Hepatocyte (in vitro differentiated cells): ENCODE data around the gene SLMAP.

Experiments
- EZH2 ChIP-seq: fragments of 200-600 bp; sonication (generic); IDR thresholded peaks from 2 replicates; pipeline ENCODE4 v1.6.1; 2016; ENCODE audit warnings: antibody characterized with exemption, mild to moderate bottlenecking, borderline replicate concordance
- EZH2phosphoT487 ChIP-seq: fragments of 200-600 bp; sonication (generic); IDR thresholded peaks from one replicate; pipeline ENCODE4 v1.6.1; 2018; ENCODE audit warnings: antibody characterized with exemption, mild to moderate bottlenecking, low read depth, moderate library complexity; ENCODE audit not compliant: unreplicated experiment, severe bottlenecking
- TF ChIP-seq, protein P1 (sequence below): fragments of 200-600 bp; sonication (generic); IDR thresholded peaks from 2 replicates; pipeline ENCODE4 v1.5.1; 2016; ENCODE audit warnings: antibody characterized with exemption, mild to moderate bottlenecking; ENCODE audit not compliant: poor library complexity

DNA sequence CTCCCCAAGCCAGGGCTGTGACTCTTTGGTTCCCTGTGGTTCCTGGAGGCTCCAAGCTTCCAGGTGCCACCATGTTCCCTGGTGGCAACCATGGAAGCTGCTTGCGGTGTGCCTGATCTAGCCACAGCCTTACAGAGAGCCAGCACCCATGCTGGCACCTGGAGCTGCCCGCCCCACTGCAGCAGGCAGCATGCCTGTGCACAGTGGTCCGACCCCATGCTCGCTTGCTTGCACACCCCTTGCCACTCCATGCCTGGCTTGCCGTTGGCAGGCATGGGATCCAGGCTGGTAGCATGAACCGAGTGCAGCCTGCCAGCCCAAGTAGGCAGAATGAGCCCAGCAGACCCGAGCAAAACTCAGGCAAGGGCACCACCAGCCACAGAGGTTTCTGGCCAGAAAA lies 53.9 kb downstream of the SLMAP start:
- TF ChIP-seq, protein P1, sequence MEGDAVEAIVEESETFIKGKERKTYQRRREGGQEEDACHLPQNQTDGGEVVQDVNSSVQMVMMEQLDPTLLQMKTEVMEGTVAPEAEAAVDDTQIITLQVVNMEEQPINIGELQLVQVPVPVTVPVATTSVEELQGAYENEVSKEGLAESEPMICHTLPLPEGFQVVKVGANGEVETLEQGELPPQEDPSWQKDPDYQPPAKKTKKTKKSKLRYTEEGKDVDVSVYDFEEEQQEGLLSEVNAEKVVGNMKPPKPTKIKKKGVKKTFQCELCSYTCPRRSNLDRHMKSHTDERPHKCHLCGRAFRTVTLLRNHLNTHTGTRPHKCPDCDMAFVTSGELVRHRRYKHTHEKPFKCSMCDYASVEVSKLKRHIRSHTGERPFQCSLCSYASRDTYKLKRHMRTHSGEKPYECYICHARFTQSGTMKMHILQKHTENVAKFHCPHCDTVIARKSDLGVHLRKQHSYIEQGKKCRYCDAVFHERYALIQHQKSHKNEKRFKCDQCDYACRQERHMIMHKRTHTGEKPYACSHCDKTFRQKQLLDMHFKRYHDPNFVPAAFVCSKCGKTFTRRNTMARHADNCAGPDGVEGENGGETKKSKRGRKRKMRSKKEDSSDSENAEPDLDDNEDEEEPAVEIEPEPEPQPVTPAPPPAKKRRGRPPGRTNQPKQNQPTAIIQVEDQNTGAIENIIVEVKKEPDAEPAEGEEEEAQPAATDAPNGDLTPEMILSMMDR, result no peak
- TF ChIP-seq EZH2 (no peak), EZH2phosphoT487 (no peak)
